Activated T-cell treated with anti-CD3 and anti-CD28 coated beads for 1 hour (primary cell): ENCODE results near the gene ABCC3.

ENCODE experiments used
- DNase-seq: peaks from one replicate; pipeline ENCODE4 v3.0.0-alpha.2; 2020; ENCODE audit warnings: low read depth

ABCC3 gene

DNA sequence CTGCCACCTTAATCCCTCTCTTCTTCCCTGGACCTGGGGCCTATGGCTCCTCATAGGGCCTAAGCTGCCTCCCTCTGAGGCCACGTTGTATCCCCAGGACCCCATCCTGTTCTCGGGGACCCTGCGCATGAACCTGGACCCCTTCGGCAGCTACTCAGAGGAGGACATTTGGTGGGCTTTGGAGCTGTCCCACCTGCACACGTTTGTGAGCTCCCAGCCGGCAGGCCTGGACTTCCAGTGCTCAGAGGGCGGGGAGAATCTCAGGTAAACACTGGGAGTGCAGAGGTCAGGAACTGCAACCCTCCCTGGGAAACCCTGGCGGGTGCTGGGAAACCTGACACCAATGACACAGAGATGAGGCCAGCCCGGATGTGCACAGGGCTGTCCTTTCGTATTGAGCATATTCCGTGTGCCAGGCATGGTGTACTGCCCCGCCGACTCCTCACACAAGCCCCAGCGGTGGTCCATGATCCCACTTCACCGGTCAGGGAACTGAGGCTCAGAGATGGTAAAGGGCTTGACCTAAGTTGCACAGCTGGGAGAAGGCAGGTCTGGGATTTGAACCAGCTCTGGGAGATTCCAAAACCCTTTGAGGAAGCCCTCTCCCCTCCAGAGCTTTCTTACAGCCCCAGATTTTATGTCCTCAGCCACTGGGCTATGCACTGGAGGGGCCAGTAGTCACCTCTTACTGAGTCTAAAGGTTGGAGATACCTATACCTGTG lies 50.1 kb downstream of the ABCC3 start:
- no peak for DNase-seq

DNA sequence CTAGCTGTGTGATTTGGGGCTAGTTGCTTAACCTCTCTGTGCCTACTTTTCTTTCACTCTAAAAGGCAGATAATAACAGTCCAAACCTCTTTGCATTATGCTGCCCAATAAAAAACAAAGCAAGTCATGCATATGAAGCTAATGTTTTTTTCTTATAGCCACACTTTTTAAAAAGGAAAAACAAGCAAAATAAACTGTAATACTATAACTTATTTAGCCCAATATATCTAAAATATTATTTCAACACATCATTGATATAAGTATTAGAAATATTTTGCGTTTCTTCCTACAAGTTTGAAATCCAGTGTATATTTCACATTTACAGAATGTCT lies 50.6 kb downstream of the ABCC3 start:
- DNase-seq = no peak

DNA sequence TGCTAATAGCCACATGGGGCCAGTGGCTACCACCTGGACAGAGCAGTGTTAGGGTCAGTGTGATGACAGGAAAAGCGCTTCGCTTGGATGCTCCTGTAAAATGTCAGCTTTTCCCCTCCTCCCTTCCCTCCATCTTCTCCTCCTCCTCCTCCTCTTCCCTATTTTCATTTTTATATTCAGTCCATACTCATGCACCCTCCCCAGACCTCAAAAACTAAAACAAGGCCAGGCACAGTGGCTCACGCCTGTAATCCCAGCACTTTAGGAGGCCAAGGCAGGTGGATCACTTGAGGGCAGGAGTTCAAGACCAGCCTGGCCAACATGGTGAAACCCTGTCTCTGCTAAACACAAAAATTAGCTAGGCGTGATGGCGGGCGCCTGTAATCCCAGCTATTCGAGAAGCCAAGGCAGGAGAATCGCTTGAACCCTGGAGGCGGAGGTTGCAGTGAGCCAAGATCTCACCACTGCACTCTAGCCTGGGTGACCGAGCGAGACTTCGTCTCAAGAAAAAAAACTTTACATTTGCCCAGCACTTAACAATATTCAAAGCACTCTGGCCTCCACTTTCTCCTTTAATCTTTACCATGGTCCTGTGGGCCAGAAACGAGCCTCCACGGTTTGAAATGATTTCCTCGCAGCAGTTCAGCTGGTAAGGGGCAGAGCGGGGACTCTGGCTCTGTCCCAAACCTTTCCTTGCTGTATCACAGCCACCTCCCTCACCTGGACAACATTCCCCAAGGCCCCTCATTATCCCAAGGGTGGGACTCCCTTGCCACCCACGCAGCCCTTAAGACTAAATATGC lies 51.2 kb downstream of the ABCC3 start:
- no peak for DNase-seq

GRCh38 chr17:50686494-50687199 lies 52.0 kb downstream of the ABCC3 start:
- no peak for DNase-seq

- no peak for DNase-seq
Measured at GRCh38 chr17:50687200-50688066, 52.8 kb downstream of the ABCC3 start.

- no peak for DNase-seq
Measured at GRCh38 chr17:50688245-50688644, 53.6 kb downstream of the ABCC3 start.

GRCh38 chr17:50689251-50689650 lies 54.6 kb downstream of the ABCC3 start:
- no peak for DNase-seq

DNA sequence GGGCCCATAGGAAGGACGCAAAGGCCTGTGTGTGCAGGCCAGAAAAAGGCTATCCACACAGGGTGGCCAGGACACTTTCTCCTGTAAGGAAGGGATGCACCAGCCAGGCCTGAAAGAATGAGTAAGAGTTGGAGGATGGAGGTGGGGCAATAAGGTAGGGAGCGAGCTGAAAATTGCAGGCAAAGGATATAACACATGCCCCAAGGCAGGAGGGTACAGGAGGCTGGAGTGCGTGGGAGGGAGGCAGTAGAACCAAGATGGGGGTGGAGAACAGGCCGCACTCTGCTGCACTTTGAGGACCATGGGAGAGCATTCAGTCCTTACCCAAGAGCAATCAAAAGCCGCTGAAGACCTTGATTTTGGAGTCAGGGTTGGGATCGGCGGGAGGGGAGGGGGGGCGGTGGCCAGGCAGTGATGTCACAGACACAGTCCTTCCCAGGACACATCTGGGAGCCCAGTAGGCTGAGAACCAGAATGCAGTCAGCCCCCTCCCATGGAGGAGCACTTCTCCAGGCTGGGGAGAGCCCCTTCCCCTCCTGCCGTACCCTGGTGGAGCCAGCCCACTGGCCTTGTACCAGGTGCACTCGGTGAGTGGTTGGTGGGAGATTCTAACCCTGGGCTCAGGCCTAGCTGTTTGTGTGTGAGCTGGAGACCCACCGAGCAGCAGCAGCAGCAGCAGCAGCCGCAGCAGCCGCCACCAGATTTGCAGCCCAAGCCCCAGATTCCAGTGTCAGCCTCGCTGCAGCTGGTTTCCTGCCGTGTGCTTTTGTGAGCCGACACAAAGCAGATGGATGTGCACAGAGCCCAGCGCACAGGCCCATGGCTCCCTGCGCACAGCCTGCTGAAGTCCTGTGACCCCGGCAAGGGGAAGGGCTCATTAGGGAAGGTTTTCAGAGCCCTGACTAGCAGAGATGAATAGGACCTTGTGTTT lies 55.5 kb downstream of the ABCC3 start:
- DNase-seq = no peak

- DNase-seq = no peak
Measured at GRCh38 chr17:50690887-50691549, 56.3 kb downstream of the ABCC3 start.

- no peak for DNase-seq
Measured at GRCh38 chr17:50691550-50692447, 57.1 kb downstream of the ABCC3 start.

- DNase-seq = no peak
Measured at GRCh38 chr17:50692448-50693035, 57.9 kb downstream of the ABCC3 start.

DNA sequence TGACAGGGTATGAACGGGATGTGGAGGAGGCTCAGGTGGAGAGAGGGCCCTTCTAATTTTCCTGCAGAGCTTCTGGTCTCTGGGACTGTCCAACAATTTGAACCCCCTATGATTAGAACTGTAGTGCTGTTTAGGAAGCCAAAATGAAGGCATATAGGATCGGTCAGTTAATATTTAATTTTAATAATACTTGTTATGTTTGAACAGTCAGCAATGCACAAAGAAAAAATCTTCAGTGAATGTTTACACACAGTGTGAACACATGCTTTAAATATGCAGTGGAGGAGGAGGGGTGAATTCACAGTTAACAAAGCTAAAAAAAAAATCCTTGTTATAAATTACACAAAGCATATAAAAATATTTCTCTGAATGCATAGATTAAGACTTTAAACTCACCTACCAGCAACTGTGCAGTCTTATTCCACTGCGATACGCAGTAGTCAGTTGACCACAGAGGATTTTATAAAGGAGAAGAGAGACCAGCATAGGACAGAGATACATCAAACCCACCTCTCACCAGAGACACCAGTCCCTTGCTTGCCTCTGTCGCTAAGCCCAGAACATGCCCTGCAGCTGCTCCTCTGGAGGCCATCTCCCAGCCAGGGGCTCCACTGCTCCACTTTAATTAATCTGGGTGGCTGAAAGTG lies 58.5 kb downstream of the ABCC3 start:
- DNase-seq = no peak

DNA sequence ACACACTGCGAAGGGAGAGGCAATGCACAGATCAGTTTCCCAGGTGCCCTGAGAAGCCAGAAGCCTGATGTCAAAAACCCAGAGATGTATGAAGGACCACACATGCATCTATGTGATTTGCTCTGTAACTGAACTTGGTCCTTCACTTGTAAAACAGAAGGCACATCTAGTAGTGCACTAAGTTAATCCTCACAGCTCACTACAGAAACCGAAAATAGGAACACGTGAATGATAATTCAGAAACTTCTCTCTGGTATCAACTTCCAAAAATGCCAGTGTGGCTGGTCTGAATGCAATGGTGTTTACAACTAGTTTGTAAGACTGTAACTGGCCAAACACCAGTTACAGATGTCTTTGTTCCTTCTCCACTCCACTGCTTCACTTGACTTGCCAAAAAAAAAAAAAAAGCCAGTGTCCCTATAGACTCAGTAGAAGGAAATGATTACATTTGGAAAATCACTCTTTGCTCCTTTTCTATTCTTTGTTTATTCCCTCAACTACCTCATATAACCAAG lies 61.7 kb downstream of the ABCC3 start:
- no peak for DNase-seq

DNA sequence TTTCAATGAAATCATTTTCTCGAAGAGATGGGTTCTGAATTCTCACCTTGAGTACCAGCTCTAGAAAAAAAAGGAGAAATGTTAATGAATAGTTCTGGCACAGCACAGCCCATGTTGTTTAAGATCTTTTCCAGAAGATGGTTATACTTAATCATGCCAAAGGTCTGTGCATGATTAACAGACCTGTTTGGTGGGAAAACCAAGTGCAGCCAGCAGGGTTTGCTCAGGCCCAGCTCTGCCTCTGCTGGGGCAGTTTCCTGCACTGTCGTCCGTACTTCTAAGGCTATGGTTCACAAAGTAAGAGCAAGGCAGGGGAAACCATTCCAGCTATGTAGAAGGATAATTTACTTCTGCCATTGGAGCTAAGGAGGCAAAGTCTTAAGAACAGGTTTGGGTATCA lies 62.4 kb downstream of the ABCC3 start:
- DNase-seq = no peak

GRCh38 chr17:50697663-50698272 lies 63.1 kb downstream of the ABCC3 start:
- no peak for DNase-seq

GRCh38 chr17:50699410-50699809 lies 64.7 kb downstream of the ABCC3 start:
- no peak for DNase-seq

- no peak for DNase-seq
Measured at GRCh38 chr17:50703162-50703561, 68.5 kb downstream of the ABCC3 start.
